DOHH2 (cell line): Measurements from ENCODE around the gene NCAPG2.

Source experiments
- CTCF ChIP-seq: fragments of 200-600 bp; sonication (generic); IDR thresholded peaks from one replicate; pipeline ENCODE4 v1.5.1; 2014; ENCODE audit warnings: antibody characterized with exemption, mild to moderate bottlenecking, low read depth, low read length; ENCODE audit not compliant: poor library complexity, severe bottlenecking
- EZH2phosphoT487 ChIP-seq: fragments of 200-600 bp; sonication (generic); IDR thresholded peaks from 2 replicates; pipeline ENCODE4 v1.6.1; 2017; ENCODE audit warnings: borderline replicate concordance, mild to moderate bottlenecking, antibody characterized with exemption, low read length, moderate library complexity, mixed read lengths

GRCh38 chr7:158695056-158695455 is 9.5 kb downstream of the NCAPG2 start:
- TF ChIP-seq CTCF (no peak), EZH2phosphoT487 (no peak)
